Panc1 (cell line): ENCODE data around the gene IFNA7. TPM values are rescaled to one million over a fixed set of nuclear protein-coding genes. Genes with fewer than 3 reads are reported as not detected.
"Not testable (repeated sequence)": the region's sequence is repeated elsewhere in the genome, so short reads cannot be mapped to it uniquely, and the experiment has no call there.

Experiments used
- ATAC-seq: fragments of 200-7000 bp; cut with Tn5 transposase; 2 replicates; pipeline ENCODE4 v1.9.1; 2020; ENCODE audit warnings: mild to moderate bottlenecking, moderate library complexity
- BruUV-seq: library from RNA; stranded (reverse); fragments of 400-500 nt; replicated peaks from 2 replicates; lab custom pipeline; 2021; lab: Mats Ljungman, UMichigan
- CTCF ChIA-PET: fragments of 300-600 bp; sonication (Branson Sonifier 250); formaldehyde crosslinking; loops from one replicate; lab custom pipeline; 2022; ENCODE audit warnings: antibody characterized with exemption; lab: Charles Lee
- POLR2A ChIA-PET: fragments of 300-600 bp; sonication (Branson Sonifier 250); formaldehyde crosslinking; loops from one replicate; lab custom pipeline; 2022; ENCODE audit warnings: antibody characterized with exemption; lab: Charles Lee
- DNase-seq: peaks from one replicate; pipeline ENCODE4 v3.0.0-alpha.2; 2010; ENCODE audit warnings: low read depth, low spot score
- H3K27ac ChIP-seq: 2 replicates; pipeline ENCODE4 v1.5.1; 2011; ENCODE audit warnings: mild to moderate bottlenecking, low read length, inconsistent platforms
- H3K27me3 ChIP-seq: fragments of 200-500 bp; sonication (Bioruptor generic); 2 replicates; pipeline ENCODE4 v1.6.0; 2014; ENCODE audit warnings: low read length, inconsistent platforms; ENCODE audit not compliant: control insufficient read depth, insufficient read depth
- H3K36me3 ChIP-seq: fragments of 200-500 bp; sonication (Bioruptor generic); 2 replicates; pipeline ENCODE4 v1.5.1; 2014; ENCODE audit warnings: inconsistent platforms, mild to moderate bottlenecking, low read length, moderate library complexity; ENCODE audit not compliant: control insufficient read depth, insufficient read depth
- H3K4me1 ChIP-seq: 2 replicates; pipeline ENCODE4 v1.5.1; 2011; ENCODE audit warnings: inconsistent platforms, mild to moderate bottlenecking, low read length, moderate library complexity; ENCODE audit not compliant: control insufficient read depth, insufficient read depth
- H3K4me3 ChIP-seq, 2 experiments: 2 replicates each; pipeline ENCODE4 v1.5.1; 2011 to 2012; ENCODE audit warnings: low read depth in 2 of 2, low read length in 2 of 2, mild to moderate bottlenecking in 2 of 2, inconsistent platforms in 1 of 2, moderate library complexity in 1 of 2
- H3K9me3 ChIP-seq: fragments of 200-500 bp; sonication (Bioruptor generic); 2 replicates; pipeline ENCODE4 v1.5.1; 2014; ENCODE audit warnings: low read depth, mild to moderate bottlenecking, inconsistent platforms, low read length, moderate library complexity; ENCODE audit not compliant: control insufficient read depth, insufficient read depth
- CTCF ChIP-seq: fragments of 450-650 bp; IDR thresholded peaks from 2 replicates; pipeline ENCODE4 v1.5.1; 2017; ENCODE audit warnings: mild to moderate bottlenecking
- POLR2AphosphoS5 ChIP-seq: IDR thresholded peaks from 2 replicates; pipeline ENCODE4 v1.6.1; 2012; ENCODE audit warnings: mild to moderate bottlenecking, low read depth, low read length, moderate library complexity
- SIN3A ChIP-seq: IDR thresholded peaks from 2 replicates; pipeline ENCODE4 v1.6.1; 2012; ENCODE audit warnings: low read depth, mild to moderate bottlenecking, low read length, moderate library complexity, borderline replicate concordance; ENCODE audit not compliant: insufficient read depth
- in situ Hi-C: cut with HindIII; loops from 2 replicates; pipeline ENCODE4 v1.10.0; 2016; ENCODE audit warnings: low sequenced_read_pairs, low pct_unique_long_range_greater_than_20kb
- intact Hi-C: fragments of 100-400 bp; cut with micrococcal nuclease; formaldehyde crosslinking; loops from one replicate; pipeline ENCODE4 v1.10.0; 2022; ENCODE audit not compliant: unreplicated experiment
- total RNA-seq: library from RNA; stranded (reverse); gene quantifications from one replicate; pipeline ENCODE4 v1.2.1, GENCODE V29; 2021; ENCODE audit not compliant: unreplicated experiment

Gene IFNA7
- total RNA-seq, 1 experiment from 2014 or later = not detected

- DNase-seq (no peak), ATAC-seq (no peak)
- intact Hi-C loops = no loop called here
- no TSS peak for BruUV-seq
- Histone ChIP-seq H3K4me1 (no peaks in the 10 kb centered on the region), H3K4me3 (no peak overlapping the region), H3K9me3 (no peaks in the 10 kb centered on the region), H3K27me3 (no peaks in the 10 kb centered on the region), H3K27ac (no peak overlapping the region), H3K36me3 (no peaks in the 10 kb centered on the region)
- no peak for TF ChIP-seq SIN3A
- TF ChIP-seq POLR2AphosphoS5 = no peak
- in situ Hi-C loops = no loop called here
- ChIA-PET POLR2A (no interaction called here), CTCF (no interaction called here)
Observed at GRCh38 chr9:21205204-21205603, 3.2 kb upstream of the IFNA7 start.

- POLR2A ChIA-PET, in situ Hi-C loops, H3K9me3 ChIP-seq, intact Hi-C loops, BruUV-seq, H3K27ac ChIP-seq, H3K4me1 ChIP-seq, H3K27me3 ChIP-seq, H3K4me3 ChIP-seq, H3K36me3 ChIP-seq: not testable (repeated sequence)
- TF ChIP-seq CTCF = peak; percentile 54
- DNase-seq = peak; percentile 2
- ATAC-seq = peak; percentile 79; the same call in 1 of the 2 replicates
- CTCF ChIA-PET = interaction anchor here (0.6 kb wide), 1 partner anchor 131 kb away, joined by 4 read pairs; no protein-coding TSS in a partner anchor
Observed at GRCh38 chr9:21194867-21195776, 6.9 kb downstream of the IFNA7 start.

GRCh38 chr9:21187487-21187886 is 14.5 kb downstream of the IFNA7 start, which contains the start of gene IFNA4:
TSS of gene IFNA4 (minus strand) at chr9:21187587. CDS start at chr9:21187531, 56 bp downstream.
- in situ Hi-C loops, H3K36me3 ChIP-seq, intact Hi-C loops, H3K4me1 ChIP-seq, H3K27ac ChIP-seq, BruUV-seq, H3K9me3 ChIP-seq, POLR2A ChIA-PET, CTCF ChIA-PET, ATAC-seq, H3K27me3 ChIP-seq, DNase-seq, H3K4me3 ChIP-seq: not testable (repeated sequence)

- DNase-seq, in situ Hi-C loops, POLR2A ChIA-PET, intact Hi-C loops, H3K4me3 ChIP-seq, H3K27me3 ChIP-seq, ATAC-seq, CTCF ChIA-PET, BruUV-seq, H3K27ac ChIP-seq, H3K9me3 ChIP-seq, H3K36me3 ChIP-seq, H3K4me1 ChIP-seq: not testable (repeated sequence)
Observed at GRCh38 chr9:21182810-21183736, 18.9 kb downstream of the IFNA7 start.
